Neural progenitor cell (in vitro differentiated cells): ENCODE data around the gene SMPD3.

ENCODE experiments used
- EZH2phosphoT487 ChIP-seq: fragments of 200-600 bp; sonication (generic); IDR thresholded peaks from 2 replicates; pipeline ENCODE4 v1.6.1; 2017; ENCODE audit warnings: antibody characterized with exemption
- TF ChIP-seq, protein P1 (sequence below): fragments of 200-600 bp; sonication (generic); IDR thresholded peaks from 2 replicates; pipeline ENCODE4 v1.5.1; 2017; ENCODE audit warnings: antibody characterized with exemption, mild to moderate bottlenecking

DNA sequence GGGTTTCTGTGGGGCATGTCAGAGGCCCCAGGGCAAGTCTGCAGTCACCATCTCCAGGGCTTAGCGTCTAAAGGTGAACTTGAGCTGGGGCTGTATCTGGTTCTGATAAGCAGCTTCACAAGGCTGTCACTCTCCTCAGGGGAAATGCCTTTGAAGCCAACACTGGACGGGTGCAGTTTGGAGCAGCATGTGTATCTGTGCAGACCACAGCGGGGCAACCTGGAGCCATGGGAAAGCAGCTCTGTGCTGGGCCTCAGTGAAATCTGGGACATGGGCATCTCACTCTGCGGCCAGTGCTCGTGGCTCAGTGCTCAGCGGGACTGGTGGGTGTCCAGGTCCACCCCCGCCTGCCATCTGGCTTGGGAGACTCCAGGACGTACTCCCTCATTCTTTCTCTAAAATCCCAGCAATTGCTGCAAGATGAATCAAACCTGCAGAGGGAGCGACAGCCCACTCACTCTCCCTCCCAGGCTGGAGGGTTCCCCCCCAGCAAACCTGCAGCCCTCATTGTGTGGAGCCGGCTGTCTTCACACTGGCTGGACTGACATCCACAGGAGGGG is 74.0 kb downstream of the SMPD3 start:
- TF ChIP-seq, protein P1, sequence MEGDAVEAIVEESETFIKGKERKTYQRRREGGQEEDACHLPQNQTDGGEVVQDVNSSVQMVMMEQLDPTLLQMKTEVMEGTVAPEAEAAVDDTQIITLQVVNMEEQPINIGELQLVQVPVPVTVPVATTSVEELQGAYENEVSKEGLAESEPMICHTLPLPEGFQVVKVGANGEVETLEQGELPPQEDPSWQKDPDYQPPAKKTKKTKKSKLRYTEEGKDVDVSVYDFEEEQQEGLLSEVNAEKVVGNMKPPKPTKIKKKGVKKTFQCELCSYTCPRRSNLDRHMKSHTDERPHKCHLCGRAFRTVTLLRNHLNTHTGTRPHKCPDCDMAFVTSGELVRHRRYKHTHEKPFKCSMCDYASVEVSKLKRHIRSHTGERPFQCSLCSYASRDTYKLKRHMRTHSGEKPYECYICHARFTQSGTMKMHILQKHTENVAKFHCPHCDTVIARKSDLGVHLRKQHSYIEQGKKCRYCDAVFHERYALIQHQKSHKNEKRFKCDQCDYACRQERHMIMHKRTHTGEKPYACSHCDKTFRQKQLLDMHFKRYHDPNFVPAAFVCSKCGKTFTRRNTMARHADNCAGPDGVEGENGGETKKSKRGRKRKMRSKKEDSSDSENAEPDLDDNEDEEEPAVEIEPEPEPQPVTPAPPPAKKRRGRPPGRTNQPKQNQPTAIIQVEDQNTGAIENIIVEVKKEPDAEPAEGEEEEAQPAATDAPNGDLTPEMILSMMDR, result no peak
- TF ChIP-seq EZH2phosphoT487, result no peak
